ENCODE measurements around the gene SPTA1.

GRCh38 chr1:158611916-158612315 is 74.6 kb downstream of the SPTA1 start:
- no peak for TF ChIP-seq EZH2phosphoT487 (IDR thresholded peaks at IDR 0.05; ENCODE audit: insufficient read depth, low read depth)
- no peak for TF ChIP-seq EZH2 (IDR thresholded peaks at IDR 0.05; ENCODE audit: insufficient read depth, poor library complexity, severe bottlenecking)
